IMR-90 (cell line): ENCODE measurements around the gene NKAIN2. TPM values are rescaled to one million over a fixed set of nuclear protein-coding genes. Genes with fewer than 3 reads are reported as not detected.

ENCODE experiments used
- ATAC-seq: fragments of 200-7000 bp; cut with Tn5 transposase; 2 replicates; pipeline ENCODE4 v1.9.1; 2020; ENCODE audit warnings: low read depth, mild to moderate bottlenecking, moderate library complexity
- BruUV-seq: library from RNA; stranded (reverse); fragments of 400-500 nt; replicated peaks from 2 replicates; lab custom pipeline; 2021; lab: Mats Ljungman, UMichigan
- CTCF ChIA-PET: fragments of 300-600 bp; formaldehyde crosslinking; extraction: SDS; loops from one replicate; lab custom pipeline; 2021; ENCODE audit warnings: antibody characterized with exemption; lab: Yijun Ruan, JAX
- POLR2A ChIA-PET: fragments of 300-600 bp; sonication (Branson Sonifier 250); formaldehyde crosslinking; loops from one replicate; lab custom pipeline; 2022; ENCODE audit warnings: antibody characterized with exemption; ENCODE audit not compliant: unreplicated experiment; lab: Charles Lee
- DNase-seq: peaks from one replicate; pipeline ENCODE4 v3.0.0; 2013
- H2AFZ ChIP-seq: replicated peaks from 2 replicates; pipeline ENCODE3; 2013; ENCODE audit warnings: low read length, mild to moderate bottlenecking; ENCODE audit not compliant: poor library complexity
- H2AK5ac ChIP-seq: 2 replicates; pipeline ENCODE4 v1.6.1; 2013; ENCODE audit warnings: low read depth, low read length, inconsistent platforms
- H2AK9ac ChIP-seq: replicated peaks from 2 replicates; pipeline ENCODE3; 2013; ENCODE audit warnings: mild to moderate bottlenecking, low read depth, low read length, moderate library complexity; ENCODE audit not compliant: poor library complexity
- H2BK120ac ChIP-seq: 2 replicates; pipeline ENCODE4 v1.6.1; 2013; ENCODE audit warnings: low read depth, low read length, inconsistent platforms
- H2BK15ac ChIP-seq: 3 replicates; pipeline ENCODE4 v1.6.1; 2013; ENCODE audit warnings: low read depth, low read length, inconsistent platforms
- H2BK20ac ChIP-seq: 2 replicates; pipeline ENCODE4 v1.6.1; 2013; ENCODE audit warnings: low read depth, mild to moderate bottlenecking, inconsistent platforms, low read length, moderate library complexity
- H2BK5ac ChIP-seq: 2 replicates; pipeline ENCODE4 v1.6.1; 2013; ENCODE audit warnings: mild to moderate bottlenecking, low read depth, low read length, inconsistent platforms; ENCODE audit not compliant: poor library complexity, severe bottlenecking
- H3K14ac ChIP-seq: replicated peaks from 2 replicates; pipeline ENCODE4 v1.6.1; 2013; ENCODE audit warnings: low read depth, low read length, inconsistent platforms
- H3K18ac ChIP-seq: 2 replicates; pipeline ENCODE4 v1.6.1; 2013; ENCODE audit warnings: low read depth, low read length, control low read depth
- H3K23ac ChIP-seq: 2 replicates; pipeline ENCODE4 v1.6.1; 2013; ENCODE audit warnings: low read depth, low read length, inconsistent platforms
- H3K27ac ChIP-seq: 2 replicates; pipeline ENCODE4 v1.5.1; 2013; ENCODE audit warnings: mild to moderate bottlenecking, control low read depth, low read length; ENCODE audit not compliant: insufficient read depth
- H3K27me3 ChIP-seq: 2 replicates; pipeline ENCODE4 v1.6.1; 2013; ENCODE audit warnings: low read length; ENCODE audit not compliant: control insufficient read depth, insufficient read depth
- H3K36me3 ChIP-seq: 2 replicates; pipeline ENCODE4 v1.6.1; 2013; ENCODE audit warnings: low read length, mixed read lengths; ENCODE audit not compliant: control insufficient read depth, insufficient read depth
- H3K4ac ChIP-seq: 2 replicates; pipeline ENCODE4 v1.6.1; 2013; ENCODE audit warnings: low read depth, low read length, inconsistent platforms
- H3K4me1 ChIP-seq: 2 replicates; pipeline ENCODE4 v1.6.1; 2013; ENCODE audit warnings: low read length, mixed read lengths; ENCODE audit not compliant: control insufficient read depth, insufficient read depth
- H3K4me2 ChIP-seq: 2 replicates; pipeline ENCODE4 v1.6.1; 2013; ENCODE audit warnings: low read depth, mild to moderate bottlenecking, control low read depth, low read length, moderate library complexity
- H3K4me3 ChIP-seq: 2 replicates; pipeline ENCODE4 v1.5.1; 2013; ENCODE audit warnings: low read depth, mild to moderate bottlenecking, control low read depth, low read length, moderate library complexity; ENCODE audit not compliant: insufficient read depth
- H3K56ac ChIP-seq: 2 replicates; pipeline ENCODE4 v1.6.1; 2013; ENCODE audit warnings: low read length, inconsistent platforms; ENCODE audit not compliant: insufficient read depth; ENCODE audit errors: extremely low read depth
- H3K79me1 ChIP-seq, 2 experiments: 2 replicates each; pipeline ENCODE4 v1.6.1; 2013; ENCODE audit warnings: low read length in 2 of 2, inconsistent platforms in 1 of 2, low read depth in 1 of 2
- H3K9ac ChIP-seq: 2 replicates; pipeline ENCODE4 v1.6.1; 2013; ENCODE audit warnings: low read depth, low read length, control low read depth
- H3K9me1 ChIP-seq: 2 replicates; pipeline ENCODE4 v1.6.1; 2013; ENCODE audit warnings: low read length, inconsistent platforms; ENCODE audit not compliant: insufficient read depth
- H3K9me3 ChIP-seq: 2 replicates; pipeline ENCODE4 v1.6.1; 2013; ENCODE audit warnings: low read length; ENCODE audit not compliant: control insufficient read depth, insufficient read depth
- H4K20me1 ChIP-seq: 2 replicates; pipeline ENCODE4 v1.6.1; 2013; ENCODE audit warnings: low read length, inconsistent platforms; ENCODE audit not compliant: insufficient read depth
- H4K5ac ChIP-seq: 2 replicates; pipeline ENCODE4 v1.6.1; 2013; ENCODE audit warnings: mild to moderate bottlenecking, low read depth, low read length, control low read depth
- H4K8ac ChIP-seq, 2 experiments: 2 replicates each; pipeline ENCODE4 v1.6.1; 2013; ENCODE audit warnings: low read depth in 2 of 2, low read length in 2 of 2, control low read depth in 1 of 2, inconsistent platforms in 1 of 2
- H4K91ac ChIP-seq: 2 replicates; pipeline ENCODE4 v1.6.1; 2013; ENCODE audit warnings: low read depth, low read length, inconsistent platforms; ENCODE audit not compliant: insufficient read depth
- BHLHE40 ChIP-seq: fragments of 150-350 bp; IDR thresholded peaks from 2 replicates; pipeline ENCODE4 v1.6.1; 2016; ENCODE audit warnings: mild to moderate bottlenecking, low read depth, low read length
- CEBPB ChIP-seq: IDR thresholded peaks from 2 replicates; pipeline ENCODE4 v1.6.1; 2012; ENCODE audit warnings: low read depth, low read length, improper control_type of control experiment
- CTCF ChIP-seq: conservative IDR thresholded peaks from 2 replicates; pipeline ENCODE4 v1.5.1; 2012; ENCODE audit warnings: mild to moderate bottlenecking, low read depth, low read length, improper control_type of control experiment
- FOS ChIP-seq: fragments of 150-350 bp; IDR thresholded peaks from 2 replicates; pipeline ENCODE4 v1.6.1; 2016; ENCODE audit warnings: low read depth, low read length
- MAFK ChIP-seq: IDR thresholded peaks from 2 replicates; pipeline ENCODE4 v1.6.1; 2012; ENCODE audit warnings: low read depth, low read length, improper control_type of control experiment
- RFX5 ChIP-seq: IDR thresholded peaks from 2 replicates; pipeline ENCODE4 v1.8.0; 2012; ENCODE audit warnings: low read depth, mild to moderate bottlenecking, low read length, moderate library complexity
- WGBS, 2 experiments: methylation state at CpG; one replicate each; pipeline versions ENCODE4 v1.1.5 to v1.1.7; 2013; ENCODE audit warnings: missing lambda C conversion rate in 2 of 2; ENCODE audit not compliant: insufficient read length in 1 of 2; ENCODE audit errors: extremely low coverage in 2 of 2; 5-methylcytosine and 5-hydroxymethylcytosine counted together
- dilution Hi-C: fragments of 300-500 bp; cut with HindIII; formaldehyde crosslinking; loops from one replicate; pipeline ENCODE4 v1.14.3; 2018; ENCODE audit warnings: low sequenced_read_pairs; ENCODE audit not compliant: unreplicated experiment
- in situ Hi-C: fragments of 300-500 bp; cut with MboI; formaldehyde crosslinking; loops from 3 replicates; pipeline ENCODE4 v1.14.3; 2019; ENCODE audit warnings: low sequenced_read_pairs, inconsistent platforms, mixed read lengths
- intact Hi-C: fragments of 100-400 bp; cut with micrococcal nuclease; formaldehyde crosslinking; loops from 2 replicates; pipeline ENCODE4 v1.10.0; 2022
- polyA plus RNA-seq, 3 experiments: library from polyadenylated mRNA; depleted of rRNA; stranded (reverse); fragments of >200 nt; gene quantifications; 2 replicates each; pipeline ENCODE4 v1.2.3, GENCODE V29; 2012; ENCODE audit warnings: low replicate concordance in 1 of 3
- total RNA-seq: library from RNA; depleted of rRNA; stranded (reverse); fragments of >200 nt; gene quantifications from 2 replicates; pipeline ENCODE4 v1.2.3, GENCODE V29; 2012
- TF ChIP-seq, protein P1 (sequence below): fragments of 150-350 bp; IDR thresholded peaks from 2 replicates; pipeline ENCODE4 v1.6.1; 2016; ENCODE audit warnings: low read depth, mild to moderate bottlenecking, low read length, moderate library complexity, borderline replicate concordance

Gene NKAIN2
- total and polyA plus RNA-seq, 2 of the 4 experiments (the other 2 are of a cell fraction) = not detected

GRCh38 chr6:124142852-124143251 lies 339.2 kb downstream of the NKAIN2 start:
- H2BK15ac ChIP-seq = no peak overlapping the region
- H3K56ac ChIP-seq = no peak overlapping the region
- TF ChIP-seq MAFK (no peak), CEBPB (no peak), CTCF (no peak), RFX5 (no peak), FOS (no peak), BHLHE40 (no peak)
- TF ChIP-seq, protein P1, sequence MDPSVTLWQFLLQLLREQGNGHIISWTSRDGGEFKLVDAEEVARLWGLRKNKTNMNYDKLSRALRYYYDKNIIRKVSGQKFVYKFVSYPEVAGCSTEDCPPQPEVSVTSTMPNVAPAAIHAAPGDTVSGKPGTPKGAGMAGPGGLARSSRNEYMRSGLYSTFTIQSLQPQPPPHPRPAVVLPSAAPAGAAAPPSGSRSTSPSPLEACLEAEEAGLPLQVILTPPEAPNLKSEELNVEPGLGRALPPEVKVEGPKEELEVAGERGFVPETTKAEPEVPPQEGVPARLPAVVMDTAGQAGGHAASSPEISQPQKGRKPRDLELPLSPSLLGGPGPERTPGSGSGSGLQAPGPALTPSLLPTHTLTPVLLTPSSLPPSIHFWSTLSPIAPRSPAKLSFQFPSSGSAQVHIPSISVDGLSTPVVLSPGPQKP = no peak
- no peak overlapping the region for H2AK5ac ChIP-seq
- no peaks in the 10 kb centered on the region for H3K9me1 ChIP-seq
- H3K18ac ChIP-seq = no peak overlapping the region
- H4K20me1 ChIP-seq = no peaks in the 10 kb centered on the region
- H2AK9ac ChIP-seq = no peak overlapping the region
- H3K4me1 ChIP-seq = no peaks in the 10 kb centered on the region
- POLR2A ChIA-PET = no interaction called here
- no peak overlapping the region for H4K5ac ChIP-seq
- H3K14ac ChIP-seq = no peak overlapping the region
- DNase-seq = no peak
- WGBS, 2 experiments = no CpG with 5 or more reads among the region's 2 CpGs
- dilution Hi-C loops = no loop called here
- no peak overlapping the region for H3K27ac ChIP-seq
- ATAC-seq = no peak
- CTCF ChIA-PET = no interaction called here
- no TSS peak for BruUV-seq
- no peak overlapping the region for H2BK20ac ChIP-seq
- no peak overlapping the region for H4K8ac ChIP-seq
- H3K23ac ChIP-seq = no peak overlapping the region
- in situ Hi-C loops = no loop called here
- H2BK120ac ChIP-seq = no peak overlapping the region
- H3K79me1 ChIP-seq = no peaks in the 10 kb centered on the region
- intact Hi-C loops = no loop called here
- H3K4ac ChIP-seq = no peak overlapping the region
- H3K9ac ChIP-seq = no peak overlapping the region
- no peak overlapping the region for H2BK5ac ChIP-seq
- no peaks in the 10 kb centered on the region for H3K9me3 ChIP-seq
- H3K27me3 ChIP-seq = no peaks in the 10 kb centered on the region
- no peaks in the 10 kb centered on the region for H3K36me3 ChIP-seq
- H3K4me2 ChIP-seq = no peak overlapping the region
- H4K91ac ChIP-seq = no peak overlapping the region
- H2AFZ ChIP-seq = no peak overlapping the region
- no peak overlapping the region for H3K4me3 ChIP-seq
